ENCODE results near the gene ZC3H10.

The ZC3H10 gene

DNA sequence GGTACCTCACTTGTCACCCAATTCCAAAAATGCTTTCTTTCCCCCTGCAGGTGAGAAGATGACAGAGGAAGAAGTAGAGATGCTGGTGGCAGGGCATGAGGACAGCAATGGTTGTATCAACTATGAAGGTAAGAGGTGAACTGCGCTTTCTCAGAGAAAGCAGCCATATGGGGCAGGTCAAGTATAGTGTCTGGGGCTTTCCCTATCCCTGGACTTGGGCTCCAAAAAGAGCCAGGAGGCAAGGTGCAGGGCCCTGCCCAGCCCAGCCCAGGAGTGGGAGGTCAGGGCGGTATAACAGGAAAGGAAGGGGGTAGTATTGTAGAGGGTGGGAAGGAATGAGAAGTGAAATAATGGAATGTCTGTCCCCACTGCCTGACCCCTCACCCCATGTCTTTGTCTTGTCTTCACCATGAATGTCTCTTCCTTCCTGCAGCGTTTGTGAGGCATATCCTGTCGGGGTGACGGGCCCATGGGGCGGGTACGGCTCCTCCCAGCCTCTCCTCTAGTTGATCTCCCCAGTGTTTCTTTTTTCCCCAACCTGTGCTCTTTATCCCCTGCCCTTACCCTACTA lies 42.2 kb downstream of the ZC3H10 start:
- H3K27me3 ChIP-seq (ENCODE audit: insufficient read depth, insufficient read length), result no peaks in the 10 kb centered on the region
- H3K9ac ChIP-seq (ENCODE audit: insufficient read length, low read depth), result peak overlapping the region; percentile 97
- H3K4me1 ChIP-seq (ENCODE audit: insufficient read depth, insufficient read length), result peaks cover 8% of the 10 kb centered on the region
- peak overlapping the region; percentile 92 for H3K4me3 ChIP-seq (ENCODE audit: insufficient read length, low read depth)
- peak; percentile 40 for DNase-seq (ENCODE audit: low read depth, low spot score)
- no peaks in the 10 kb centered on the region for H3K9me3 ChIP-seq (ENCODE audit: insufficient read depth, low read length)
- TF ChIP-seq SUZ12 (IDR thresholded peaks at IDR 0.05; ENCODE audit: extremely low read depth, insufficient read depth, insufficient read length) (no peak), YY1 (IDR thresholded peaks at IDR 0.05; ENCODE audit: insufficient read depth, insufficient read length) (no peak), ZNF274 (IDR thresholded peaks at IDR 0.05; ENCODE audit: low read depth, low read length) (no peak)
- H3K36me3 ChIP-seq (ENCODE audit: insufficient read depth, insufficient read length, low read length), result peaks cover 75% of the 10 kb centered on the region

DNA sequence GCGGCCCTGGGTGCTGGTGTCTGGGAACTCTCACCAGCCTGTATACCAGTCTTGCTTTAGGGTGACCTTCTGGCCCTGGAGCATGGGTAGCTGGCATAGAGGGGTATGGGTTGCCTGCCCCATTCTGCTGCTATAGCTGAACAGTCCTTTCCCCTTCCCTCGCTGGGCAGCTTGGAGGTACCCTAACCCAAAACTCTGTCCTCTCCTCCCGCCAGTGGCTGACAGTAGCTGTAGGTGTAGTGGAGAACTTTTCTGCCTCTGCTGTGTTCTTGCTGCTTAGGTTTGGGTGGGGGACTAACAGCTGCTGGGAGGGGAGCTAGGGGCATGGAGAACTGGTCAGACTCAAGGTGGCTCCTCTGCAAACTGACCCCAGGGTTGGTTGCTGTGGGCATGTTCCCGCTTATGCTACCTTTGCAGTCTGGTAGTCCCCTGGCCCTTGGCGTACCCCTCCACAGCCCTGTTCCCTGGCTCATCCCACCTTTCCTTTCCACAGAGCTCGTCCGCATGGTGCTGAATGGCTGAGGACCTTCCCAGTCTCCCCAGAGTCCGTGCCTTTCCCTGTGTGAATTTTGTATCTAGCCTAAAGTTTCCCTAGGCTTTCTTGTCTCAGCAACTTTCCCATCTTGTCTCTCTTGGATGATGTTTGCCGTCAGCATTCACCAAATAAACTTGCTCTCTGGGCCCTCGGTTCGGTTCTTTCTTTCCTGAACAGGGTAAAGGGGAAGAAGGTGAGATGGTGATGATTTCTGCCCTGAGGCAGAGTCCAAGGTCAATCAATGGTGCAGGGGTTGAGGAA lies 43.0 kb downstream of the ZC3H10 start:
- peak overlapping the region; percentile 92 for H3K4me3 ChIP-seq (ENCODE audit: insufficient read length, low read depth)
- peaks cover 8% of the 10 kb centered on the region for H3K4me1 ChIP-seq (ENCODE audit: insufficient read depth, insufficient read length)
- peak overlapping the region; percentile 97 for H3K9ac ChIP-seq (ENCODE audit: insufficient read length, low read depth)

DNA sequence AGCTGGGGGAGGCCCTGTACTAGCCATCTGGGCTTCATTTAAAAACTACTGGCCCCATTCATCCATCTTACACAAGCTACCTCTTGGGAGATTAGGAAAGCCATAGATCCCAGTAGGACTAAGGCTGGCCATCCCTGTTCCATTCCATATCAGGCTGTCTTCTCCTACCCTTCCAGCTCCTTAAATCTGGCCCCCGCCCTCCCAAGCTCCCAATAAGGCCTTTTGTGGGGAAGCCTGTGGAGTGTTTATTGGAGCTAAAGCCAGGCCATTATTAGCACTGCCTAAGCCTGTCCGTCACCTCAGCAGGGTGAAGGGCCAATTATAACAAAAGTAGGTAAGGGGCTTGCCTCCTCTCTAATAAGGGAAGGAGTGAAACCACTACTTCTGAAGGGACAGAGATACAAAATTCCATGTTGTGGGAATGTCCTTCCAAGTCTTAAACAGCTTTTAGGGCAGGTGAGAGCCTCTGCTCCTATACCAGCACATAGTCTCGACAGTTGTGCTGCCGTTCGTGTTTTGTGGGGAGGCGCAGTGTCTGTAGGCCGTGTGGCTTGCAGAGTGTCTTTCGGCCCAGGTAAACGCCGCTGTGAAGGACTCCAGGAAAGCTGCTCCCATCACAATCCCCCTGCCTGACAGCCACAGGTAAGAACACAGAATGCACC lies 43.8 kb downstream of the ZC3H10 start:
- no peak for DNase-seq (ENCODE audit: low read depth, low spot score)
- no peaks in the 10 kb centered on the region for H3K27me3 ChIP-seq (ENCODE audit: insufficient read depth, insufficient read length)
- H3K4me1 ChIP-seq (ENCODE audit: insufficient read depth, insufficient read length), result peaks cover 8% of the 10 kb centered on the region
- H3K36me3 ChIP-seq (ENCODE audit: insufficient read depth, insufficient read length, low read length), result peaks cover 73% of the 10 kb centered on the region
- H3K9me3 ChIP-seq (ENCODE audit: insufficient read depth, low read length), result no peaks in the 10 kb centered on the region
- no peak for TF ChIP-seq SUZ12 (IDR thresholded peaks at IDR 0.05; ENCODE audit: extremely low read depth, insufficient read depth, insufficient read length)
- H3K4me3 ChIP-seq (ENCODE audit: insufficient read length, low read depth), result no peak overlapping the region
- no peak overlapping the region for H3K9ac ChIP-seq (ENCODE audit: insufficient read length, low read depth)

More for the DNA sequence above, 43.0 kb downstream of the ZC3H10 start:
- Histone ChIP-seq H3K27me3 (ENCODE audit: insufficient read depth, insufficient read length) (no peaks in the 10 kb centered on the region), H3K36me3 (ENCODE audit: insufficient read depth, insufficient read length, low read length) (peaks cover 73% of the 10 kb centered on the region), H3K9me3 (ENCODE audit: insufficient read depth, low read length) (no peaks in the 10 kb centered on the region)
- DNase-seq (ENCODE audit: low read depth, low spot score), result no peak
- TF ChIP-seq YY1 (IDR thresholded peaks at IDR 0.05; ENCODE audit: insufficient read depth, insufficient read length), result no peak
- no peak for TF ChIP-seq SUZ12 (IDR thresholded peaks at IDR 0.05; ENCODE audit: extremely low read depth, insufficient read depth, insufficient read length)
- TF ChIP-seq ZNF274 (IDR thresholded peaks at IDR 0.05; ENCODE audit: low read depth, low read length), result no peak

DNA sequence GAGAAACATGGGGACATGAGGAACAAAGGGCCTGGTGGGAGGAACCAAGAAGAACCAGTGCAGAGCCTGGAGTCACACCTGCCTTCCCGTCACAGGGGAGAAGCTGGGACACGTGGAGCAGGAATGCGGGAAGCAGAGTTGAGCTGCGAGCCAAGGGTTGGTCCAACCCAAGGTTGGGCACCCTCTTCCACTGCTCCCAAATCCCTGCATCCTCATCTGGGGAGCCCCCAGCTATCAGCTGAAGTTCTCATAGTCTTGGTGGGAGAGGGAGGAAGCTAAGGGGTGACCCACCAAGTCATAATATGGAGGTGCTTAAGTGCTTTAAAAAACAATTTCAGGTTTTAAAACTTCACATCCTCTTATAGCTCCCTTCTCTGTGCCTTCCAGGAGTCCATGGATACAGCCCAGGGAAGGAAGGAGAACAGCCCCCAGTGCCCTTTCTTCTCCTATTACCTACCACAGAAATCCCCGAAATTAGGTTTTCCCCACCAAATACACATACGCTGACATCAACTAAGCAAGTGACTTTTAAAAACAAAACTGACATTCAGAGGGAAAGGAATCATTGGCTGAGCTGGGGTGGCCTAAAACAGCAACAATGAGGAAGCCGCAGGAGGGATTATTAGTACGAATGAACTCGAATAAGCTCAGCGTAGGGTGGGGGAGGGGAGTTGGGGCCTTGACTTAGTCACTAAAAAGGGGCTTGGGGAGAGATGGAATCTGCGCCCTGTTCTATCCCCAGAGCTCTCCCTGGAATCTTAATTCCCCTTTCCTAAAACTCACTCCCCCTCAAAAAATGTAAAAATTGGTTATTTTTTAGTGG lies 44.6 kb downstream of the ZC3H10 start:
- H3K27me3 ChIP-seq (ENCODE audit: insufficient read depth, insufficient read length), result no peaks in the 10 kb centered on the region
- H3K9ac ChIP-seq (ENCODE audit: insufficient read length, low read depth), result no peak overlapping the region
- peaks cover 8% of the 10 kb centered on the region for H3K4me1 ChIP-seq (ENCODE audit: insufficient read depth, insufficient read length)
- TF ChIP-seq YY1 (IDR thresholded peaks at IDR 0.05; ENCODE audit: insufficient read depth, insufficient read length) (no peak), ZNF274 (IDR thresholded peaks at IDR 0.05; ENCODE audit: low read depth, low read length) (no peak), SUZ12 (IDR thresholded peaks at IDR 0.05; ENCODE audit: extremely low read depth, insufficient read depth, insufficient read length) (no peak)
- no peak for DNase-seq (ENCODE audit: low read depth, low spot score)
- peaks cover 81% of the 10 kb centered on the region for H3K36me3 ChIP-seq (ENCODE audit: insufficient read depth, insufficient read length, low read length)
- H3K9me3 ChIP-seq (ENCODE audit: insufficient read depth, low read length), result no peaks in the 10 kb centered on the region
- H3K4me3 ChIP-seq (ENCODE audit: insufficient read length, low read depth), result no peak overlapping the region

DNA sequence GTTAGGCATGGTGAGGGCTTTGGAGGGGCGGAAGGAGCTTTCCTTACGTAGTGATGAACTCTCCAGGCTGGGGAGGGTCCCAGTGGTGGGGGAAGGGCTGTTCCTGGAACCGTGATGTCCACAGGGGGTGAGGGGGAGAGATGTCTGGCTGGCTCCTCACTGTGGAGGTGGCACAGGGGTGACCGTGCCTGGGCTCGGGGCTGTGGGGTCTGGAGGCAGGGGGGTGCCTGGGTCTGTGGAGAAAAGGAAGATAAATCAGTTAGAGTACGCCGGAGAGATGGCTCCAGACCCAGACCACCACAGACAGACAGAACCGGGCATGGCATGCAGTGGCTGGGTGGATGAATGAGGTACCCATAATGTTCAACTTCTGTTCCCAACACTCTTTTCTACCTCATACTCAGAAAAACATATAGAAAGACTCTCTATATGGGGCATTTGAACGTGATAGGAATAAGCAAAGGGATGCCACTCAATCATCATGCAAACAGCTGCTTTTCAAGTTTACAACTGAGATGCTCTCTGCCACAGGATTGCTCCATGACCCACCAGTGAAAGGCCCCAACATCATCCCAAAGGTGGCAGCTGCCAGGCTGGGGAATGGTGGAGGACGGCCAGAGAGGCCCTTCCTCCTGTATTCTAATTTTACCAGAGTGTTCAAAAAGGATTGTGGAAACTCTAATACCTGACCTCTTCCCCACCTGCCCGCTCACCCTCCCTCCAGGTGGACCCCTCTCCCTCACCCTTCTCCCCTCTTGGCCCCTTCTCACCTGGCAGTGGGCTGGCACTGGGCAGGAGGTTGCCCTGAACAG lies 45.7 kb downstream of the ZC3H10 start:
- H3K9ac ChIP-seq (ENCODE audit: insufficient read length, low read depth), result no peak overlapping the region
- H3K4me1 ChIP-seq (ENCODE audit: insufficient read depth, insufficient read length), result peaks cover 8% of the 10 kb centered on the region
- H3K36me3 ChIP-seq (ENCODE audit: insufficient read depth, insufficient read length, low read length), result peaks cover 86% of the 10 kb centered on the region
- no peaks in the 10 kb centered on the region for H3K9me3 ChIP-seq (ENCODE audit: insufficient read depth, low read length)
- no peak overlapping the region for H3K4me3 ChIP-seq (ENCODE audit: insufficient read length, low read depth)
- no peaks in the 10 kb centered on the region for H3K27me3 ChIP-seq (ENCODE audit: insufficient read depth, insufficient read length)
- DNase-seq (ENCODE audit: low read depth, low spot score), result no peak
- TF ChIP-seq YY1 (IDR thresholded peaks at IDR 0.05; ENCODE audit: insufficient read depth, insufficient read length) (no peak), SUZ12 (IDR thresholded peaks at IDR 0.05; ENCODE audit: extremely low read depth, insufficient read depth, insufficient read length) (no peak), ZNF274 (IDR thresholded peaks at IDR 0.05; ENCODE audit: low read depth, low read length) (no peak)

DNA sequence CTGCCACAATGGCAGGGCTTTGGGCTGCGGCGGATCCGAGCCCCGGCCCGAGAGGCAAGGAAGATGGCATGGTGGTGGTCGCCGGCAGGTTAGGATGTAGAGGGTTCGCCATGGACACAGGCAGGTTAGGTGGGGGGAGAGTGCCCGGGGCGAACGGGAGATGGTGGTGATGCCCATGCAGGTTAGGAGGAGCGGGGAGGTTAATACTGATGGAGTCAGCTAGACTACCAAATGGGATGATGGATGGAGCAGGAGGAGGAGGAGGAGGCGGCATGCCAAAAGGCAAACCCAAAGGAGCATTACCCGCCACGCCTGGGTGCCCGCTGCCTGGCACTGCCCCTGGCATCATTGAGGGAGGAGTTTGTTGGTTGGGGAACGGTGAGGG lies 46.3 kb downstream of the ZC3H10 start:
- no peak for DNase-seq (ENCODE audit: low read depth, low spot score)
- H3K4me1 ChIP-seq (ENCODE audit: insufficient read depth, insufficient read length), result peaks cover 8% of the 10 kb centered on the region
- H3K27me3 ChIP-seq (ENCODE audit: insufficient read depth, insufficient read length), result no peaks in the 10 kb centered on the region
- H3K9ac ChIP-seq (ENCODE audit: insufficient read length, low read depth), result no peak overlapping the region
- H3K9me3 ChIP-seq (ENCODE audit: insufficient read depth, low read length), result no peaks in the 10 kb centered on the region
- TF ChIP-seq ZNF274 (IDR thresholded peaks at IDR 0.05; ENCODE audit: low read depth, low read length) (no peak), SUZ12 (IDR thresholded peaks at IDR 0.05; ENCODE audit: extremely low read depth, insufficient read depth, insufficient read length) (no peak), YY1 (IDR thresholded peaks at IDR 0.05; ENCODE audit: insufficient read depth, insufficient read length) (no peak)
- H3K36me3 ChIP-seq (ENCODE audit: insufficient read depth, insufficient read length, low read length), result peaks cover 83% of the 10 kb centered on the region
- H3K4me3 ChIP-seq (ENCODE audit: insufficient read length, low read depth), result no peak overlapping the region
